ENCODE results near the gene DIP2B. TPM values are rescaled to one million over a fixed set of nuclear protein-coding genes. Genes with fewer than 3 reads are reported as not detected.

Gene DIP2B
- total and polyA plus RNA-seq, 2 of the 13 experiments (the other 11 are each of a cell fraction or from before 2014, with no cell fraction given) = 32.1 to 35.8 TPM

- no peak for TF ChIP-seq CAMTA2 (CRISPR knock-in tag; IDR thresholded peaks at IDR 0.05; ENCODE audit: borderline replicate concordance)
- peak; percentile 10; the same call in 1 of the 2 replicates for TF ChIP-seq ZNF710 (CRISPR knock-in tag; IDR thresholded peaks at IDR 0.05; ENCODE audit: borderline replicate concordance)
- TF ChIP-seq ZNF639 (CRISPR knock-in tag; conservative IDR thresholded peaks at IDR 0.05) = peak; percentile 83
- TF ChIP-seq MIER3 (CRISPR knock-in tag; IDR thresholded peaks at IDR 0.05; ENCODE audit: borderline replicate concordance) = 0 out of 2 replicates have a peak, but pooled peaks have one; percentile 33
- peak; percentile 97 for TF ChIP-seq GMEB1 (CRISPR knock-in tag; IDR thresholded peaks at IDR 0.05; ENCODE audit: borderline replicate concordance)
- no peak for TF ChIP-seq CBX2 (IDR thresholded peaks at IDR 0.05; ENCODE audit: low read depth, low read length)
- no peak for TF ChIP-seq CBX2 (CRISPR knock-in tag; IDR thresholded peaks at IDR 0.05; ENCODE audit: low read depth)
- peak; percentile 80; the same call in 1 of the 2 replicates for TF ChIP-seq ZNF564 (CRISPR knock-in tag; IDR thresholded peaks at IDR 0.05)
- no peak for TF ChIP-seq IRX3 (CRISPR knock-in tag; IDR thresholded peaks at IDR 0.05; ENCODE audit: borderline replicate concordance, low read depth)
- TF ChIP-seq IKZF1 (IDR thresholded peaks at IDR 0.05) = no peak
- TF ChIP-seq SIX1 (CRISPR knock-in tag; IDR thresholded peaks at IDR 0.05; ENCODE audit: borderline replicate concordance) = no peak
- 0 out of 2 replicates have a peak, but pooled peaks have one; percentile 40 for TF ChIP-seq PITX1 (CRISPR knock-in tag; IDR thresholded peaks at IDR 0.05)
- peak; percentile 56; the same call in 1 of the 2 replicates for TF ChIP-seq SP4 (CRISPR knock-in tag; IDR thresholded peaks at IDR 0.05)
- TF ChIP-seq ZSCAN25 (CRISPR knock-in tag; IDR thresholded peaks at IDR 0.05) = peak; percentile 58; the same call in 1 of the 2 replicates
- peak; percentile 69; the same call in 1 of the 2 replicates for TF ChIP-seq ZNF788 (CRISPR knock-in tag; IDR thresholded peaks at IDR 0.05; ENCODE audit: borderline replicate concordance)
- TF ChIP-seq KLF13 (CRISPR knock-in tag; IDR thresholded peaks at IDR 0.05) = no peak
- TF ChIP-seq NFATC3 (CRISPR knock-in tag; IDR thresholded peaks at IDR 0.05) = no peak
- no peak for TF ChIP-seq ZNF224 (CRISPR knock-in tag; IDR thresholded peaks at IDR 0.05)
- no peak for TF ChIP-seq FOXJ3 (CRISPR knock-in tag; IDR thresholded peaks at IDR 0.05; ENCODE audit: borderline replicate concordance)
- no peak for TF ChIP-seq ZNF263 (CRISPR knock-in tag; IDR thresholded peaks at IDR 0.05)
- TF ChIP-seq ZBTB39 (CRISPR knock-in tag; IDR thresholded peaks at IDR 0.05) = peak; percentile 71; the same call in 1 of the 2 replicates
- no peak for TF ChIP-seq ZNF12 (CRISPR knock-in tag; IDR thresholded peaks at IDR 0.05)
- peak; percentile 80 for TF ChIP-seq TFAP4 (IDR thresholded peaks at IDR 0.05; ENCODE audit: borderline replicate concordance, low read depth)
Observed at GRCh38 chr12:50763639-50764285, 259.0 kb downstream of the DIP2B start, which contains the start of gene ATF1 (continued).
